ENCODE results near the gene PCGF6.

PCGF6 gene

DNA sequence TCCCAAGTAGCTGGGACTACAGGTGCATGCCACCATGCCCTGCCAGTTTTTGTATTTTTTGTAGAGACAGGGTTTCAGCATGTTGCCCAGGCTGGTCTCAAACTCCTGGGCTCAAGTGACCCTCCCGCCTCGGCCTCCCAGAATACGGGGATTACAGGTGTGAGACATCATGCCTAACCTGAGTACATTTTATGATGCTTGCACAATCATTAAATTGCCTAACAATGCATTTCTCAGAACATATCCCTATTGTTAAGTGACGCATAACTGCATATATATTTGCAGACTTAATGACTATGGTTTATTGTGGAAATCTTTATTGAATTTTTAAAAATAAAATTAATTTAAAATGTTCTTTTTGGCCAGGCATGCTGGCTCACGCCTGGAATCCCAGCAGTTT lies 43.3 kb downstream of the PCGF6 start:
- DNase-seq (ENCODE audit: insufficient read length): no peak
- TF ChIP-seq POLR2AphosphoS5 (IDR thresholded peaks at IDR 0.05; ENCODE audit: low read depth, low read length) (no peak), POLR2A (IDR thresholded peaks at IDR 0.05; ENCODE audit: low read depth, low read length) (no peak), TAF1 (IDR thresholded peaks at IDR 0.05; ENCODE audit: borderline replicate concordance, low read depth, low read length) (no peak)
- no peak for FAIRE-seq

DNA sequence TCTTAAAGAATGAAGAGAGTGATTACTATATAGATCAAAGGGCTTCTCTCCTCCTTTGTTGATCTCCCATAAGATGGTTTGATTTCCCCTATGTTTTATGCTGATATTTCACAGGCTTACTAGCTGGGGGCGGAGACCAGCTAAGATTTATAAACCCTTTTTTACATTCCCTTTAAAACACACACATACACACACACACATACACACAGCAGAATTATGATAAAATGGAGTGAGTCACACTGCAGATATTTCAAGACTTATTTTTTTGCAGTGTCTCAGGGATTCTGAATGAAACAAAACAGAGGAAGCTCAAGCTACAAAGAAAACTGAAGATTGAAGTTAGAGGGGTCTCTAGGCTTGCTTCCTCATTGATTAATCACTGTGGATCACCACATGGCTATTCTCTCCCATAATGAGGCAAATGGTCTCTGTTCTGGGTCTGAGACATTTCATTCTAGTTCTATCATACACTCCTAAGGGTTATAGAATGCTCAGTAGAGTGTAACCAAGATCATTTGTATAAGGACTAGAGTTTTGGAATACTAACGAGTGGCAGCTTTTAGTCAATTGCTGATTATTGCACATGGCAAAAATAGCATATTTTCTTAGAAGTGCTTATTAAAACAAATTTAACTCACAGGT lies 55.4 kb downstream of the PCGF6 start:
- FAIRE-seq: no peak
- no peak for TF ChIP-seq POLR2A (IDR thresholded peaks at IDR 0.05; ENCODE audit: low read depth, low read length)
- TF ChIP-seq TAF1 (IDR thresholded peaks at IDR 0.05; ENCODE audit: borderline replicate concordance, low read depth, low read length): no peak
- TF ChIP-seq POLR2AphosphoS5 (IDR thresholded peaks at IDR 0.05; ENCODE audit: low read depth, low read length): no peak
- DNase-seq (ENCODE audit: insufficient read length): no peak

DNA sequence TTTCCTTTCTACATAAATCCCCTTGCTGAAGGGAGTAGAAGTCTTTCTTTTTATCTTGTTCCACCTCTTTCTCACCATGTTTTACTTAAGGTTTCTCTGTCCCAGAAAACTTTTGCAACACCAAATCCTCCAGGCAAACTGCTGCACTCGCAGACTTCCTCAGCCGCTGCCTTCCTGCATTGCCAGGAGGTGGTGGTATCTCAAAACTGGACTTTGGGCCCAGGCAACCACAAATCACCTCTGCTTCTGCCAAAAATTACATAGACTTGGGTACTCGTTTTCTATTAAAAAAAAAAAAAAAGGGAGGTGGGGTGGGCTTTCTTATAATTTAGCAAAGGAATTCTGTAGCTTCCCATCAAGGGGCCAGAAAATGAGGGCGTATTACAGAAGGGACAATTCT lies 59.4 kb downstream of the PCGF6 start:
- TF ChIP-seq TAF1 (IDR thresholded peaks at IDR 0.05; ENCODE audit: borderline replicate concordance, low read depth, low read length): no peak
- TF ChIP-seq POLR2AphosphoS5 (IDR thresholded peaks at IDR 0.05; ENCODE audit: low read depth, low read length): no peak
- TF ChIP-seq POLR2A (IDR thresholded peaks at IDR 0.05; ENCODE audit: low read depth, low read length): no peak
- FAIRE-seq: no peak
- no peak for DNase-seq (ENCODE audit: insufficient read length)

DNA sequence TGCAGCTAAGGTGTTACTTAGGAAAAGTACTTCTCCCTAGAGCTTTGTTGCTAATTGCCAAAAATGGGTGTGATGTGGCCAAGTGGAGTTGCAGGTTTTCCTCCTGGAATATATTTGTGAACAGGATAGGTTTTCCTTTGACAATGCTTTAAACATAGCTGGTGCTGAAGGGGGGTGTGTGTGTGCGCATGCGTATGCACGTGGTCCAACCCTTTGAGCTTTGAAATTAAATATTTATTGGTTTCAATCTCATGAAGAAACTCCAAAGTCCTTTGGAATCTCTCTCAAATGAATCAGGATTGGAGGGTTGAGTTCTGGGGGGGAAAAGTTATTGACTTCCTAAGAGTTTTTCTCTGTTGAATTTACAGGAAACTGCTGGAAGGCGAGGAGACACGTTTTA lies 62.9 kb downstream of the PCGF6 start:
- DNase-seq (ENCODE audit: insufficient read length): no peak
- no peak for TF ChIP-seq TAF1 (IDR thresholded peaks at IDR 0.05; ENCODE audit: borderline replicate concordance, low read depth, low read length)
- no peak for TF ChIP-seq POLR2A (IDR thresholded peaks at IDR 0.05; ENCODE audit: low read depth, low read length)
- TF ChIP-seq POLR2AphosphoS5 (IDR thresholded peaks at IDR 0.05; ENCODE audit: low read depth, low read length): no peak
- FAIRE-seq: no peak

DNA sequence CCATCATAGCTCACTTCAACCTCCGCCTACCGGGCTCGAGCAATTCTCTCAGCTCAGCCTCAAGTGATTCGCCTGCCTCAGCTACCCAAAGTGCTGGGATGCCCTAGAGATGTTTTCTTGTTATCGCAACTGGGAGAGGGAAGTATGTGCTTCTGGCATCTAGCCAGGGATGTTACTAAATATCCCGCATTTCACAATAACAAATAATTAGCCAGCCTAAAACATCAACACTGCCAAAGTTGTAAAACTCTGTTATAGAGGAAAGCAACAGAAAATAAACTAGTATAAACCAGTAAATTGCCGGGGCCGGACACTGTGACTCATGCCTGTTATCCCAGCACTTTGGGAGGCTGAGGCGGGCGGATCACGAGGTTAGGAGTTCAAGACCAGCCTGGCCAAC lies 66.8 kb downstream of the PCGF6 start:
- TF ChIP-seq TAF1 (IDR thresholded peaks at IDR 0.05; ENCODE audit: borderline replicate concordance, low read depth, low read length) (no peak), POLR2AphosphoS5 (IDR thresholded peaks at IDR 0.05; ENCODE audit: low read depth, low read length) (no peak), POLR2A (IDR thresholded peaks at IDR 0.05; ENCODE audit: low read depth, low read length) (no peak)
- FAIRE-seq (no peak), DNase-seq (ENCODE audit: insufficient read length) (no peak)

DNA sequence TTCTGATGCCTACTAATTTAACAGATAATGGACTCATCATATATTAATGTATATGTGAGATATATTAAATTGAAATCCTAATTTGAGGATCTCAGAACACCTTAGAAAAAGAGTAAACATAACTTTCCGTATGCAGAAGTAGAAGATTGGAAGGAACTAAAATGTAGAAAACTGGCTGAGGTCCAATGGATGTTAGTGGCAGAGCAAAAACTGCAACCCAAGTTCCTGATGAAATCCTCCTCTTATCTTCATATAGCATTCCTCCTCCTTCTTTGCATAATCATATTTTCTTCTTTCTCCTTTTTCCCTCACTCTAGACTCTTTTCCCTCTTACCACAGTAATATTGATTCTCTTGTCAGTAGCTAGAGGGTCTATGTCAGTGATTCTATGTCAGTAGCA lies 68.0 kb downstream of the PCGF6 start:
- no peak for TF ChIP-seq POLR2A (IDR thresholded peaks at IDR 0.05; ENCODE audit: low read depth, low read length)
- TF ChIP-seq TAF1 (IDR thresholded peaks at IDR 0.05; ENCODE audit: borderline replicate concordance, low read depth, low read length): no peak
- no peak for TF ChIP-seq POLR2AphosphoS5 (IDR thresholded peaks at IDR 0.05; ENCODE audit: low read depth, low read length)
- no peak for DNase-seq (ENCODE audit: insufficient read length)
- no peak for FAIRE-seq

DNA sequence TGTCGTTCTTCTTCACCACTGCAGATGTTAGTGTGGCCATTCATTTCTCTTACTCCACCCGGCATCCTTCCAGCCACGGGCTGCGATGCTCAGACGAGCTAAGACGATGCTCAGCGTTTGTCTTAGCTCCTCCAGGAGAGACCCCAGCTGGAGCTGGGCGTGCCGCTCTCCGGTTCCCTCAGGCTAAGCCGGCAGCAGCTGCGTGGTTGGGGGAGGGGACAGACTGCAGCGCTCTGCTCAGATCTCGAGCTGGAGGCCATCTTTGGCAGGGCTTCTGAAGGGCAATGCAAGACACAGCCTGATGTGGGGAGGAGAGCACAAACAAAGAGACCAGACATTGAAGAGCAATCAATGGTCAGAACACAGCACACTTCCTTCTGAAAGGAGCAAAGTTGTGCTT lies 69.2 kb downstream of the PCGF6 start:
- DNase-seq (ENCODE audit: insufficient read length) (no peak), FAIRE-seq (no peak)
- TF ChIP-seq POLR2AphosphoS5 (IDR thresholded peaks at IDR 0.05; ENCODE audit: low read depth, low read length): no peak
- no peak for TF ChIP-seq POLR2A (IDR thresholded peaks at IDR 0.05; ENCODE audit: low read depth, low read length)
- no peak for TF ChIP-seq TAF1 (IDR thresholded peaks at IDR 0.05; ENCODE audit: borderline replicate concordance, low read depth, low read length)

DNA sequence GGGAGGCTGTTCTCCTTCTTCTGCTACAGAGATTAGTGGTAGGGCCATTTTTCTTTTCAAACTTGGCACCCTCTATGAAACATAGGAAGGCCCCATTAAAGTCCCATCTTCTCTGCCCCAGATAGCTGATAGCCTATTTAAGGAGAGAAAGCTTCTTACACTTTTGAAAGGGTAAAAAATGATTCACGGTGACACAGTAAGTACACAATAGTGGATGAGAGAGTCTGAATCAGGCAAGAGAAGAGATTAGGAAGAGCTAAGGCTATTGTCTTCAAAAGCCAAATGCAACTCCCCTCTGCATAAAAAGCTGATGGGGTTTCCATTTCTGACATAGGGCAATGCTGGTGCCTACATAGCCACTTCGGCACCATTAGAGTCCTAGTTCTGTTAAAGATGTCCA lies 70.4 kb downstream of the PCGF6 start:
- FAIRE-seq: no peak
- no peak for DNase-seq (ENCODE audit: insufficient read length)
- TF ChIP-seq TAF1 (IDR thresholded peaks at IDR 0.05; ENCODE audit: borderline replicate concordance, low read depth, low read length): no peak
- TF ChIP-seq POLR2A (IDR thresholded peaks at IDR 0.05; ENCODE audit: low read depth, low read length): no peak
- TF ChIP-seq POLR2AphosphoS5 (IDR thresholded peaks at IDR 0.05; ENCODE audit: low read depth, low read length): no peak

DNA sequence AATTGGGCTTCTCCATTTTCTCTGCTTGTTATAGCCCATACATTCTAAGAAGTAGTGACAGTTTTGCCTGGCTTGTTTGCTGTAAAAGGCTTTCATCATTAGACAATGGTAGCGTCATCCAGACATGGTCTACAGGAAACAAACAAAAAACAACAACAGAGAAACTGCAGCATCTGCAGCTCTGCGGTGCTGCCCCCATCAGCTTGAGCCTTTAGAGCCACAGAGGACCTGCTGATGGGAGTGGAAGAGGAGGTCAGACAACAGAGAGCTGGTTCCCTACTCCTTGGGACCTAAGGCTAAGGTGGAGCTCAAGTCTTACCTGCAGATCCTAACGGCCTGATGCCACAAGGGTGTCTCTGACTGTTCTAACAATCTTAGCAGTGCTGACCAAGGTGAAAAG lies 70.9 kb downstream of the PCGF6 start:
- TF ChIP-seq POLR2AphosphoS5 (IDR thresholded peaks at IDR 0.05; ENCODE audit: low read depth, low read length): no peak
- TF ChIP-seq TAF1 (IDR thresholded peaks at IDR 0.05; ENCODE audit: borderline replicate concordance, low read depth, low read length): no peak
- no peak for TF ChIP-seq POLR2A (IDR thresholded peaks at IDR 0.05; ENCODE audit: low read depth, low read length)
- no peak for DNase-seq (ENCODE audit: insufficient read length)
- no peak for FAIRE-seq

DNA sequence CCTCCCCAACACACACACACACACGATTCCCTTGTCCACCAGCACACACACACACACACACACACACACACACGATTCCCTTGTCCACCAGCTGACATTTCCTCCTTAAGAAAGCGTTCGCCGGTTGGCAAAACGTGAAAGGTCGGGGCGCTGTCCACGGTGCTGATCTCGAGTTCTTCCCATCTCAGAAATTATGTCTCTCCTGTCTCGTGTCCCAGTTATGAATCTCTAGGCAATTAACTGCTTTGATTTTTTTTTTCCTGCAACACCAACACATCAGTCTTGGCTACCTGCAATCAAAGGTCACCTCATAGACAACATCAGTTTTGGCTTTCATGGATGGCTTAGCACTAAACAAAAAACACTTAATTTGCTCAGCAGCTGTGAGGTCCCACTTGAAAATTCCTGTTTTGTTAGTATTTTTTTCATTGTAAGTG lies 72.1 kb downstream of the PCGF6 start:
- FAIRE-seq: no peak
- TF ChIP-seq TAF1 (IDR thresholded peaks at IDR 0.05; ENCODE audit: borderline replicate concordance, low read depth, low read length) (no peak), POLR2AphosphoS5 (IDR thresholded peaks at IDR 0.05; ENCODE audit: low read depth, low read length) (no peak), POLR2A (IDR thresholded peaks at IDR 0.05; ENCODE audit: low read depth, low read length) (no peak)
- no peak for DNase-seq (ENCODE audit: insufficient read length)

DNA sequence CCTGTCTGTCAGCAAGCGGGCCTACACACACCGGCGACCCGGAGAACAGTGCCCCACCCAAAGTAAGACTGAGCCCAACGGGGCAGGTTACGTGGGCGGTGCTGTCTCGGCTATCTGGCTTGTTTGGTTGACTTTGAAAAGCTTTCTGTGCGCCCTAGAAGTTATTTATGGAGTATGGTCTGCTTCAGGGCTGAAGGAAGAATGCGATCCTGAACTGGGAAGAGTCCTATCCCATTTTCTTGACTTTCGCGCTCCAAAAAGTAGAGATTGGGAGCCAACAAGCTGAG lies 72.5 kb downstream of the PCGF6 start:
- no peak for DNase-seq (ENCODE audit: insufficient read length)
- TF ChIP-seq POLR2A (IDR thresholded peaks at IDR 0.05; ENCODE audit: low read depth, low read length) (no peak), POLR2AphosphoS5 (IDR thresholded peaks at IDR 0.05; ENCODE audit: low read depth, low read length) (no peak), TAF1 (IDR thresholded peaks at IDR 0.05; ENCODE audit: borderline replicate concordance, low read depth, low read length) (no peak)
- FAIRE-seq: no peak

DNA sequence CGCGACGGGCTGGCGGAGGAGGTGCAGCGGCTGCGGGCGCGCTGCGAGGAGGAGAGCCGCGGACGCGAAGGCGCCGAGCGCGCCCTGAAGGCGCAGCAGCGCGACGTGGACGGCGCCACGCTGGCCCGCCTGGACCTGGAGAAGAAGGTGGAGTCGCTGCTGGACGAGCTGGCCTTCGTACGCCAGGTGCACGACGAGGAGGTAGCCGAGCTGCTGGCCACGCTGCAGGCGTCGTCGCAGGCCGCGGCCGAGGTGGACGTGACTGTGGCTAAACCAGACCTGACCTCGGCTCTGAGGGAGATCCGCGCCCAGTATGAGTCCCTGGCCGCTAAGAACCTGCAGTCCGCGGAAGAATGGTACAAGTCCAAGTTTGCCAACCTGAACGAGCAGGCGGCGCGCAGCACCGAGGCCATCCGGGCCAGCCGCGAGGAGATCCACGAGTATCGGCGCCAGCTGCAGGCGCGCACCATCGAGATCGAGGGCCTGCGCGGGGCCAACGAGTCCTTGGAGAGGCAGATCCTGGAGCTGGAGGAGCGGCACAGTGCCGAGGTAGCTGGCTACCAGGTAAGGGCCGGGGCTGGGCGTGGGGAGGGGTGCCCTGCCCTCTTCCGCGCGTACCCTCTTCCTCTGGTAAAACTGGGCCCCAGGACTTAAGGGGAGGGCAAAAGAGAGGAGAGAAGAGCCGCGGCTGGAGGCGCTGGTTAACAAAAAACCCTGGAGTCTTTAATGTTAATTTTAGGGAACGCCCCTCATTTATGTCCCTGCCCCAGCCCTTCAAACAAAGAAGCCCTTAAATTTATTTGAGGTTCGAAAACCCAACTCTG lies 73.0 kb downstream of the PCGF6 start:
- DNase-seq (ENCODE audit: insufficient read length): no peak
- no peak for FAIRE-seq
- TF ChIP-seq POLR2AphosphoS5 (IDR thresholded peaks at IDR 0.05; ENCODE audit: low read depth, low read length): no peak
- TF ChIP-seq TAF1 (IDR thresholded peaks at IDR 0.05; ENCODE audit: borderline replicate concordance, low read depth, low read length): no peak
- no peak for TF ChIP-seq POLR2A (IDR thresholded peaks at IDR 0.05; ENCODE audit: low read depth, low read length)

Data from GM12892 (cell line).